Mesodermal cell (in vitro differentiated cells): ENCODE measurements around the gene GAB4.

ENCODE experiments used
- H3K27ac ChIP-seq: 2 replicates; pipeline ENCODE4 v1.7.0; 2013; ENCODE audit warnings: mild to moderate bottlenecking, low read depth, low read length, moderate library complexity; ENCODE audit not compliant: severe bottlenecking
- H3K36me3 ChIP-seq: 2 replicates; pipeline ENCODE4 v1.7.1; 2013; ENCODE audit warnings: mild to moderate bottlenecking, low read length, moderate library complexity; ENCODE audit not compliant: control insufficient read depth, insufficient read depth
- H3K4me1 ChIP-seq: one replicate; pipeline ENCODE4 v1.7.1; 2013; ENCODE audit warnings: mild to moderate bottlenecking, low read length; ENCODE audit not compliant: insufficient read depth, control insufficient read depth, poor library complexity, severe bottlenecking
- H3K4me3 ChIP-seq: 2 replicates; pipeline ENCODE4 v1.7.0; 2013; ENCODE audit warnings: low read length, control low read depth, mild to moderate bottlenecking; ENCODE audit not compliant: insufficient read depth, poor library complexity, severe bottlenecking; ENCODE audit errors: extremely low read depth
- H3K9me3 ChIP-seq: 2 replicates; pipeline ENCODE4 v1.7.1; 2013; ENCODE audit warnings: mild to moderate bottlenecking, low read length, moderate library complexity; ENCODE audit not compliant: control insufficient read depth
- whole genome bisulfite sequencing, 2 experiments: methylation state at CpG; one replicate each; pipeline ENCODE4 v1.1.5; 2013; ENCODE audit warnings: missing lambda C conversion rate in 2 of 2; ENCODE audit not compliant: insufficient coverage in 2 of 2; 5-methylcytosine and 5-hydroxymethylcytosine counted together

GAB4 gene

GRCh38 chr22:16987822-16988221 is 20.2 kb downstream of the GAB4 start:
- H3K4me3 ChIP-seq, result no peak overlapping the region
- H3K27ac ChIP-seq, result no peak overlapping the region
- WGBS, 2 experiments, result 54 to 85% methylated on average over 3 to 7 of the region's 7 CpGs
- no peaks in the 10 kb centered on the region for H3K36me3 ChIP-seq
- no peaks in the 10 kb centered on the region for H3K4me1 ChIP-seq
- no peaks in the 10 kb centered on the region for H3K9me3 ChIP-seq

- WGBS, 2 experiments, result 77 to 79% methylated on average over 7 to 8 of the region's 10 CpGs
- Histone ChIP-seq H3K27ac (no peak overlapping the region), H3K4me1 (no peaks in the 10 kb centered on the region), H3K4me3 (no peak overlapping the region), H3K36me3 (no peaks in the 10 kb centered on the region), H3K9me3 (no peaks in the 10 kb centered on the region)
Measured at GRCh38 chr22:16975155-16975885, 32.7 kb downstream of the GAB4 start.

GRCh38 chr22:16974298-16975084 is 33.5 kb downstream of the GAB4 start:
- H3K4me3 ChIP-seq, result no peak overlapping the region
- H3K27ac ChIP-seq, result no peak overlapping the region
- WGBS, 2 experiments, result 79 to 84% methylated on average over 6 to 9 of the region's 11 CpGs
- no peaks in the 10 kb centered on the region for H3K4me1 ChIP-seq
- no peaks in the 10 kb centered on the region for H3K9me3 ChIP-seq
- no peaks in the 10 kb centered on the region for H3K36me3 ChIP-seq

- H3K4me1 ChIP-seq, result no peaks in the 10 kb centered on the region
- no peaks in the 10 kb centered on the region for H3K9me3 ChIP-seq
- 60 to 100% methylated on average over 1 to 2 of the region's 2 CpGs for WGBS, 2 experiments
- no peaks in the 10 kb centered on the region for H3K36me3 ChIP-seq
- H3K27ac ChIP-seq, result no peak overlapping the region
- no peak overlapping the region for H3K4me3 ChIP-seq
Measured at GRCh38 chr22:16973591-16974297, 34.3 kb downstream of the GAB4 start.

- no peak overlapping the region for H3K27ac ChIP-seq
- no peaks in the 10 kb centered on the region for H3K9me3 ChIP-seq
- no peaks in the 10 kb centered on the region for H3K36me3 ChIP-seq
- H3K4me1 ChIP-seq, result no peaks in the 10 kb centered on the region
- WGBS, 2 experiments, result 80 to 97% methylated on average over 3 to 4 of the region's 4 CpGs
- no peak overlapping the region for H3K4me3 ChIP-seq
Measured at GRCh38 chr22:16972311-16972710, 35.7 kb downstream of the GAB4 start.

- Histone ChIP-seq H3K27ac (no peak overlapping the region), H3K4me1 (no peaks in the 10 kb centered on the region), H3K4me3 (no peak overlapping the region), H3K9me3 (no peaks in the 10 kb centered on the region), H3K36me3 (no peaks in the 10 kb centered on the region)
- 26% methylated on average over 2 of the region's 4 CpGs; no CpG with 5 or more reads in 1 of the 2 experiments for WGBS, 2 experiments
Measured at GRCh38 chr22:16970446-16970845, 37.6 kb downstream of the GAB4 start.

GRCh38 chr22:16969508-16970327 is 38.3 kb downstream of the GAB4 start:
- no peak overlapping the region for H3K27ac ChIP-seq
- no peak overlapping the region for H3K4me3 ChIP-seq
- H3K4me1 ChIP-seq, result no peaks in the 10 kb centered on the region
- WGBS, 2 experiments, result 76 to 77% methylated on average over 6 of the region's 8 CpGs
- H3K36me3 ChIP-seq, result no peaks in the 10 kb centered on the region
- H3K9me3 ChIP-seq, result no peaks in the 10 kb centered on the region

GRCh38 chr22:16968218-16968595 is 39.8 kb downstream of the GAB4 start:
- Histone ChIP-seq H3K4me3 (no peak overlapping the region), H3K9me3 (no peaks in the 10 kb centered on the region), H3K4me1 (no peaks in the 10 kb centered on the region), H3K36me3 (no peaks in the 10 kb centered on the region), H3K27ac (no peak overlapping the region)
- 82 to 86% methylated on average over 6 of the region's 7 CpGs for WGBS, 2 experiments

GRCh38 chr22:16967453-16968217 is 40.4 kb downstream of the GAB4 start:
- 92 to 93% methylated on average over 3 of the region's 4 CpGs for WGBS, 2 experiments
- no peak overlapping the region for H3K27ac ChIP-seq
- no peak overlapping the region for H3K4me3 ChIP-seq
- no peaks in the 10 kb centered on the region for H3K4me1 ChIP-seq
- H3K36me3 ChIP-seq, result no peaks in the 10 kb centered on the region
- H3K9me3 ChIP-seq, result no peaks in the 10 kb centered on the region

GRCh38 chr22:16966251-16966650 is 41.8 kb downstream of the GAB4 start:
- no peak overlapping the region for H3K27ac ChIP-seq
- WGBS, 2 experiments, result 80 to 81% methylated on average over 5 to 6 of the region's 6 CpGs
- H3K9me3 ChIP-seq, result no peaks in the 10 kb centered on the region
- H3K4me1 ChIP-seq, result no peaks in the 10 kb centered on the region
- no peak overlapping the region for H3K4me3 ChIP-seq
- no peaks in the 10 kb centered on the region for H3K36me3 ChIP-seq
